ENCODE measurements around the gene WASF2.

DNA sequence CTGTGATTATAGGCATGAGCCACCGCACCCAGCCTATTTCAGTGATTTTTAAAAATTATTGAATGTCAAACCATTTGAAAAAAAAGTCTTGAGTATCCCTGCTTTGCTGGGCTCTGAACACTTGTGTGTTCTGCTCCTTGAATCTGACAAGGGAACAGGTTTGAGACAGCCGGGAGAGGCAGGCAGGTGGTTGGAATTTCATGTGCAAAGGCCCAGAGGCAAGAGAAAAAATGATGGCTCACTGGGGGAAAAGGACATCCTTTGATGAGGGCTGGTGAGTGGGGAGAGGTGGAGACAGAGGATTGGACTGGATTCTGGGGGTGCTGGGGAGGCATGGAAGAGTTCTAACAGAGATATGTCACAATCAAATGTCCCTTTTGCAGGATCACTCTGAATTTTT is 13.1 kb upstream of the WASF2 start:
- TF ChIP-seq, protein P1, sequence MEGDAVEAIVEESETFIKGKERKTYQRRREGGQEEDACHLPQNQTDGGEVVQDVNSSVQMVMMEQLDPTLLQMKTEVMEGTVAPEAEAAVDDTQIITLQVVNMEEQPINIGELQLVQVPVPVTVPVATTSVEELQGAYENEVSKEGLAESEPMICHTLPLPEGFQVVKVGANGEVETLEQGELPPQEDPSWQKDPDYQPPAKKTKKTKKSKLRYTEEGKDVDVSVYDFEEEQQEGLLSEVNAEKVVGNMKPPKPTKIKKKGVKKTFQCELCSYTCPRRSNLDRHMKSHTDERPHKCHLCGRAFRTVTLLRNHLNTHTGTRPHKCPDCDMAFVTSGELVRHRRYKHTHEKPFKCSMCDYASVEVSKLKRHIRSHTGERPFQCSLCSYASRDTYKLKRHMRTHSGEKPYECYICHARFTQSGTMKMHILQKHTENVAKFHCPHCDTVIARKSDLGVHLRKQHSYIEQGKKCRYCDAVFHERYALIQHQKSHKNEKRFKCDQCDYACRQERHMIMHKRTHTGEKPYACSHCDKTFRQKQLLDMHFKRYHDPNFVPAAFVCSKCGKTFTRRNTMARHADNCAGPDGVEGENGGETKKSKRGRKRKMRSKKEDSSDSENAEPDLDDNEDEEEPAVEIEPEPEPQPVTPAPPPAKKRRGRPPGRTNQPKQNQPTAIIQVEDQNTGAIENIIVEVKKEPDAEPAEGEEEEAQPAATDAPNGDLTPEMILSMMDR (IDR thresholded peaks at IDR 0.05) = no peak
- no peak for TF ChIP-seq POLR2A (IDR thresholded peaks at IDR 0.05)
